ENCODE measurements around the gene HMCN2.

Gene HMCN2

GRCh38 chr9:130402645-130403440 is 137.3 kb downstream of the HMCN2 start:
- Histone ChIP-seq H3F3A (ENCODE audit: insufficient read depth, low read length) (no peaks in the 10 kb centered on the region), H3K9me3 (replicated peaks; ENCODE audit: insufficient read depth, low read length) (no peaks in the 10 kb centered on the region), H3K9ac (ENCODE audit: low read length) (no peak overlapping the region), H3K9me2 (replicated peaks; ENCODE audit: insufficient read depth, low read length) (no peaks in the 10 kb centered on the region), H4K20me1 (ENCODE audit: insufficient read depth, low read length) (no peaks in the 10 kb centered on the region), H3K27ac (ENCODE audit: low read length) (no peak overlapping the region), H3K4me3 (ENCODE audit: low read length) (no peak overlapping the region), H3K27me3 (replicated peaks; ENCODE audit: insufficient read depth, low read length) (peaks cover 99% of the 10 kb centered on the region), H3K79me2 (ENCODE audit: low read length) (no peaks in the 10 kb centered on the region), H3K4me2 (ENCODE audit: low read depth, low read length) (no peak overlapping the region), H3K4me1 (ENCODE audit: low read length) (no peaks in the 10 kb centered on the region), H2AFZ (ENCODE audit: low read length) (no peak overlapping the region), H3K36me3 (replicated peaks; ENCODE audit: insufficient read depth, low read length) (no peaks in the 10 kb centered on the region)
- no peak for TF ChIP-seq EZH2 (optimal IDR thresholded peaks at IDR 0.05; ENCODE audit: low read depth, low read length)
- TF ChIP-seq EZH2phosphoT487 (IDR thresholded peaks at IDR 0.05; ENCODE audit: low read length), result no peak
- no peak for TF ChIP-seq CTCF (IDR thresholded peaks at IDR 0.05; ENCODE audit: low read length)
- no peak for DNase-seq

- no peaks in the 10 kb centered on the region for H4K20me1 ChIP-seq (ENCODE audit: insufficient read depth, low read length)
- H3K9ac ChIP-seq (ENCODE audit: low read length), result no peak overlapping the region
- no peak for DNase-seq
- TF ChIP-seq CTCF (IDR thresholded peaks at IDR 0.05; ENCODE audit: low read length), result no peak
- no peak for TF ChIP-seq EZH2 (optimal IDR thresholded peaks at IDR 0.05; ENCODE audit: low read depth, low read length)
- no peak for TF ChIP-seq EZH2phosphoT487 (IDR thresholded peaks at IDR 0.05; ENCODE audit: low read length)
- H3F3A ChIP-seq (ENCODE audit: insufficient read depth, low read length), result no peaks in the 10 kb centered on the region
- H3K27ac ChIP-seq (ENCODE audit: low read length), result no peak overlapping the region
- no peak overlapping the region for H3K4me3 ChIP-seq (ENCODE audit: low read length)
- no peaks in the 10 kb centered on the region for H3K79me2 ChIP-seq (ENCODE audit: low read length)
- no peaks in the 10 kb centered on the region for H3K4me1 ChIP-seq (ENCODE audit: low read length)
- no peak overlapping the region for H3K4me2 ChIP-seq (ENCODE audit: low read depth, low read length)
- H3K27me3 ChIP-seq (replicated peaks; ENCODE audit: insufficient read depth, low read length), result peaks cover 100% of the 10 kb centered on the region
- H2AFZ ChIP-seq (ENCODE audit: low read length), result no peak overlapping the region
- H3K9me2 ChIP-seq (replicated peaks; ENCODE audit: insufficient read depth, low read length), result no peaks in the 10 kb centered on the region
- no peaks in the 10 kb centered on the region for H3K36me3 ChIP-seq (replicated peaks; ENCODE audit: insufficient read depth, low read length)
- no peaks in the 10 kb centered on the region for H3K9me3 ChIP-seq (replicated peaks; ENCODE audit: insufficient read depth, low read length)
These were observed 140.2 kb downstream of the HMCN2 start for GRCh38 chr9:130405657-130406257.

- H3K4me3 ChIP-seq (ENCODE audit: low read length), result no peak overlapping the region
- no peaks in the 10 kb centered on the region for H3K9me3 ChIP-seq (replicated peaks; ENCODE audit: insufficient read depth, low read length)
- no peaks in the 10 kb centered on the region for H3K4me1 ChIP-seq (ENCODE audit: low read length)
- no peaks in the 10 kb centered on the region for H4K20me1 ChIP-seq (ENCODE audit: insufficient read depth, low read length)
- no peak overlapping the region for H3K27ac ChIP-seq (ENCODE audit: low read length)
- no peaks in the 10 kb centered on the region for H3K9me2 ChIP-seq (replicated peaks; ENCODE audit: insufficient read depth, low read length)
- no peak overlapping the region for H3K9ac ChIP-seq (ENCODE audit: low read length)
- TF ChIP-seq EZH2phosphoT487 (IDR thresholded peaks at IDR 0.05; ENCODE audit: low read length), result no peak
- TF ChIP-seq CTCF (IDR thresholded peaks at IDR 0.05; ENCODE audit: low read length), result no peak
- no peak for TF ChIP-seq EZH2 (optimal IDR thresholded peaks at IDR 0.05; ENCODE audit: low read depth, low read length)
- H3F3A ChIP-seq (ENCODE audit: insufficient read depth, low read length), result no peaks in the 10 kb centered on the region
- H3K27me3 ChIP-seq (replicated peaks; ENCODE audit: insufficient read depth, low read length), result peaks cover 100% of the 10 kb centered on the region
- DNase-seq, result no peak
- no peak overlapping the region for H2AFZ ChIP-seq (ENCODE audit: low read length)
- no peaks in the 10 kb centered on the region for H3K36me3 ChIP-seq (replicated peaks; ENCODE audit: insufficient read depth, low read length)
- no peak overlapping the region for H3K4me2 ChIP-seq (ENCODE audit: low read depth, low read length)
- H3K79me2 ChIP-seq (ENCODE audit: low read length), result no peaks in the 10 kb centered on the region
These were observed 140.8 kb downstream of the HMCN2 start for GRCh38 chr9:130406278-130406895.
